SK-N-SH treated with all-trans-retinoic acid at 6 μM for 48 hours (cell line): ENCODE results near the gene KSR2.

Experiments used
- ATAC-seq: fragments of 200-7000 bp; cut with Tn5 transposase; 3 replicates; pipeline ENCODE4 v1.9.1; 2020; ENCODE audit warnings: mild to moderate bottlenecking, moderate library complexity
- ARNTL ChIP-seq: fragments of 450-650 bp; formaldehyde crosslinking; IDR thresholded peaks from 2 replicates; pipeline ENCODE4 v1.5.0; 2020; ENCODE audit warnings: low read depth, mild to moderate bottlenecking, moderate library complexity, borderline replicate concordance
- CREB5 ChIP-seq: fragments of 250-450 bp; sonication (Bioruptor Pico); IDR thresholded peaks from 2 replicates; pipeline ENCODE4 v1.5.1; 2020; ENCODE audit warnings: low read depth, mild to moderate bottlenecking, moderate library complexity
- CSDC2 ChIP-seq: fragments of 250-450 bp; sonication (Bioruptor Pico); IDR thresholded peaks from 2 replicates; pipeline ENCODE4 v1.5.0; 2020; ENCODE audit warnings: mild to moderate bottlenecking, moderate library complexity
- ESRRG ChIP-seq: fragments of 250-450 bp; sonication (Bioruptor Pico); IDR thresholded peaks from 2 replicates; pipeline ENCODE4 v1.6.1; 2021; ENCODE audit warnings: mild to moderate bottlenecking
- GLIS3 ChIP-seq: fragments of 250-450 bp; sonication (Bioruptor Pico); IDR thresholded peaks from 2 replicates; pipeline ENCODE4 v1.5.0; 2020; ENCODE audit warnings: mild to moderate bottlenecking, moderate library complexity
- ISL1 ChIP-seq: fragments of 250-450 bp; sonication (Bioruptor Pico); IDR thresholded peaks from 2 replicates; pipeline ENCODE4 v2.1.2; 2022; ENCODE audit warnings: mild to moderate bottlenecking, moderate library complexity
- OSR1 ChIP-seq: fragments of 250-450 bp; sonication (Bioruptor Pico); IDR thresholded peaks from 2 replicates; pipeline ENCODE4 v1.8.0; 2022; ENCODE audit warnings: moderate library complexity, mild to moderate bottlenecking, inconsistent platforms
- PATZ1 ChIP-seq: fragments of 250-450 bp; sonication (Bioruptor Pico); IDR thresholded peaks from 2 replicates; pipeline ENCODE4 v1.8.0; 2020; ENCODE audit warnings: mild to moderate bottlenecking, moderate library complexity, borderline replicate concordance
- POU6F1 ChIP-seq: fragments of 250-450 bp; sonication (Bioruptor Pico); IDR thresholded peaks from 2 replicates; pipeline ENCODE4 v1.8.0; 2021; ENCODE audit warnings: low read depth, mild to moderate bottlenecking, moderate library complexity, borderline replicate concordance
- PPARA ChIP-seq: fragments of 250-450 bp; sonication (Bioruptor Pico); IDR thresholded peaks from 2 replicates; pipeline ENCODE4 v1.5.0; 2020; ENCODE audit warnings: mild to moderate bottlenecking, borderline replicate concordance
- RARB ChIP-seq: fragments of 250-450 bp; sonication (Bioruptor Pico); IDR thresholded peaks from 2 replicates; pipeline ENCODE4 v1.8.0; 2021; ENCODE audit warnings: mild to moderate bottlenecking, moderate library complexity
- SNAI2 ChIP-seq: fragments of 250-450 bp; sonication (Bioruptor Pico); IDR thresholded peaks from 2 replicates; pipeline ENCODE4 v1.5.0; 2020; ENCODE audit warnings: mild to moderate bottlenecking, moderate library complexity
- TCF4 ChIP-seq: fragments of 250-450 bp; sonication (Bioruptor Pico); IDR thresholded peaks from 2 replicates; pipeline ENCODE4 v1.8.0; 2021; ENCODE audit warnings: mild to moderate bottlenecking, moderate library complexity, borderline replicate concordance
- TOX ChIP-seq: fragments of 250-450 bp; sonication (Bioruptor Pico); IDR thresholded peaks from 2 replicates; pipeline ENCODE4 v1.8.0; 2021; ENCODE audit warnings: mild to moderate bottlenecking, moderate library complexity, borderline replicate concordance
- TSHZ2 ChIP-seq: fragments of 250-450 bp; sonication (Bioruptor Pico); IDR thresholded peaks from 2 replicates; pipeline ENCODE4 v1.5.0; 2020; ENCODE audit warnings: mild to moderate bottlenecking, moderate library complexity
- ZFP3 ChIP-seq: fragments of 250-450 bp; sonication (Bioruptor Pico); IDR thresholded peaks from 2 replicates; pipeline ENCODE4 v1.5.0; 2020; ENCODE audit warnings: mild to moderate bottlenecking, moderate library complexity
- ZFP30 ChIP-seq: fragments of 450-650 bp; formaldehyde crosslinking; IDR thresholded peaks from 2 replicates; pipeline ENCODE4 v1.5.0; 2022; ENCODE audit warnings: mild to moderate bottlenecking, moderate library complexity
- ZNF70 ChIP-seq: fragments of 450-650 bp; formaldehyde crosslinking; IDR thresholded peaks from 2 replicates; pipeline ENCODE4 v1.5.0; 2020; ENCODE audit warnings: mild to moderate bottlenecking, moderate library complexity
- ZNF8 ChIP-seq: fragments of 450-650 bp; formaldehyde crosslinking; IDR thresholded peaks from 2 replicates; pipeline ENCODE4 v1.5.0; 2020; ENCODE audit warnings: mild to moderate bottlenecking, moderate library complexity

The KSR2 gene

GRCh38 chr12:117574655-117575054 lies 394.1 kb downstream of the KSR2 start:
- ATAC-seq = no peak

GRCh38 chr12:117572755-117573154 lies 396.0 kb downstream of the KSR2 start:
- no peak for TF ChIP-seq ARNTL (CRISPR knock-in tag)
- TF ChIP-seq ESRRG (CRISPR knock-in tag) = no peak
- no peak for TF ChIP-seq SNAI2 (CRISPR knock-in tag)
- no peak for TF ChIP-seq TSHZ2
- TF ChIP-seq ISL1 (CRISPR knock-in tag) = no peak
- TF ChIP-seq GLIS3 (CRISPR knock-in tag) = no peak
- no peak for TF ChIP-seq ZNF70
- no peak for ATAC-seq

More at GRCh38 chr12:117574655-117575054, 394.1 kb downstream of the KSR2 start:
- no peak for TF ChIP-seq OSR1
- no peak for TF ChIP-seq ZFP3 (CRISPR knock-in tag)
- no peak for TF ChIP-seq CSDC2 (CRISPR knock-in tag)
- no peak for TF ChIP-seq POU6F1 (CRISPR knock-in tag)
- no peak for TF ChIP-seq CREB5
- no peak for TF ChIP-seq TSHZ2
- no peak for TF ChIP-seq PATZ1
- no peak for TF ChIP-seq RARB (CRISPR knock-in tag)
- no peak for TF ChIP-seq ISL1 (CRISPR knock-in tag)
- no peak for TF ChIP-seq TCF4
- no peak for TF ChIP-seq ZFP30
- TF ChIP-seq SNAI2 (CRISPR knock-in tag) = no peak
- no peak for TF ChIP-seq ZNF8 (CRISPR knock-in tag)
- no peak for TF ChIP-seq ESRRG (CRISPR knock-in tag)
- no peak for TF ChIP-seq TOX (CRISPR knock-in tag)
- TF ChIP-seq GLIS3 (CRISPR knock-in tag) = no peak
- TF ChIP-seq ARNTL (CRISPR knock-in tag) = no peak
- no peak for TF ChIP-seq PPARA (CRISPR knock-in tag)
- no peak for TF ChIP-seq ZNF70

- TF ChIP-seq TCF4 (no peak), ZFP3 (CRISPR knock-in tag) (no peak), ZNF8 (CRISPR knock-in tag) (no peak), TOX (CRISPR knock-in tag) (no peak), SNAI2 (CRISPR knock-in tag) (no peak), PPARA (CRISPR knock-in tag) (no peak), RARB (CRISPR knock-in tag) (no peak)
- ATAC-seq = no peak
Measured at GRCh38 chr12:117571321-117571720, 397.5 kb downstream of the KSR2 start.
